Testis (tissue), 3 donors: Measurements from ENCODE around the gene SYPL1. TPM values are rescaled to one million over a fixed set of nuclear protein-coding genes. Genes with fewer than 3 reads are reported as not detected.

Experiments
- DNase-seq: peaks from one replicate; pipeline ENCODE4 v3.0.0-alpha.2; 2019
- H3K27ac ChIP-seq, 2 donors: fragments of 200-600 bp; sonication (generic); one replicate each; pipeline ENCODE4 v1.5.1; 2019
- H3K27me3 ChIP-seq: fragments of 200-600 bp; sonication (generic); one replicate; pipeline ENCODE4 v1.5.1; 2019
- H3K36me3 ChIP-seq: fragments of 200-600 bp; sonication (generic); one replicate; pipeline ENCODE4 v1.5.1; 2017; ENCODE audit warnings: low read depth; ENCODE audit errors: missing control alignments
- H3K4me1 ChIP-seq: fragments of 200-600 bp; sonication (generic); one replicate; pipeline ENCODE4 v1.5.1; 2019
- H3K4me3 ChIP-seq, 2 donors: fragments of 200-600 bp; sonication (generic); one replicate each; pipeline ENCODE4 v1.5.1; 2017 to 2019
- H3K9me3 ChIP-seq: fragments of 200-600 bp; sonication (generic); one replicate; pipeline ENCODE4 v1.5.1; 2017
- CTCF ChIP-seq, 3 experiments: fragments of 450-650 bp in 2 of 3; fragments of 200-600 bp in 1 of 3; sonication (generic) in 1 of 3; IDR thresholded peaks; one replicate each; pipeline ENCODE4 v1.5.1; 2016 to 2019; ENCODE audit warnings: antibody characterized with exemption in 3 of 3, mild to moderate bottlenecking in 2 of 3, moderate library complexity in 1 of 3
- POLR2A ChIP-seq: fragments of 450-650 bp; IDR thresholded peaks from one replicate; pipeline ENCODE4 v1.6.1; 2017; ENCODE audit warnings: antibody characterized with exemption, mild to moderate bottlenecking, moderate library complexity
- WGBS, 2 donors: methylation state at CpG; one replicate each; pipeline ENCODE4 v1.1.5; 2018; 5-methylcytosine and 5-hydroxymethylcytosine counted together
- intact Hi-C: fragments of 100-400 bp; cut with DNase I; formaldehyde crosslinking; loops from one replicate; pipeline ENCODE4 v1.15.1; 2023; ENCODE audit warnings: low total_unique reads
- polyA plus RNA-seq: library from polyadenylated mRNA; stranded (reverse); fragments of 350-450 nt; fragmentation: Illumina TruSeq; extraction: RNeasy Lipid Tissue Mini Kit (QIAGEN cat#74804); gene quantifications from one replicate; pipeline ENCODE4 v1.2.3, GENCODE V29; 2014; ENCODE audit warnings: low read depth, low replicate concordance; ENCODE audit not compliant: insufficient read depth
- total RNA-seq, 2 donors: library from RNA; depleted of rRNA; stranded (reverse); fragments of >200 nt; gene quantifications; one replicate each; pipeline ENCODE4 v1.2.3, GENCODE V29; 2016

SYPL1 gene
- total and polyA plus RNA-seq, 3 donors from 2014 or later, result 100.0 to 209 (median 116) TPM

DNA sequence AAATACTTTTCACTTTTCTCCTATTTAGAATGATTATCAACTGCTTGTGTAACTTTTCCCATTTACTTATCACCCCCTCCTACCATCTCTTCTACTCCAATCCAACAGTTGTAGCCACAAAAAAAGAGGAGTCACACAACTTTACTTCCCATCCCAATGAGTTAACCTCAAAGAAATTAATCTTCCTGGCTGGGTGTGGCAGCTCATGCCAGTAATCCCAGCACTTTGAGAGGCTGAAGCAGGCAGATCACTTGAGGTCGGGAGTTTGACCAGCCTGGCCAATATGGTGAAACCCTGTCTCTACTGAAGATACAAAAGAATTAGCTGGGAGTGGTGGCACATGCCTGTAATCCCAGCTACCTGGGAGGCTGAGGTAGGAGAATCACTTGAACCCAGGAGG, 19.9 kb downstream of the SYPL1 start:
- no peak for TF ChIP-seq POLR2A
- Histone ChIP-seq H3K4me3 (no peak overlapping the region), H3K27ac (no peak overlapping the region), H3K9me3 (no peaks in the 10 kb centered on the region), H3K4me1 (no peaks in the 10 kb centered on the region), H3K36me3 (no peaks in the 10 kb centered on the region), H3K27me3 (no peaks in the 10 kb centered on the region)
- WGBS, 2 donors, result 94 to 100% methylated on average over 1 of the region's 1 CpG
- no peak for DNase-seq
- intact Hi-C loops, result no loop called here

DNA sequence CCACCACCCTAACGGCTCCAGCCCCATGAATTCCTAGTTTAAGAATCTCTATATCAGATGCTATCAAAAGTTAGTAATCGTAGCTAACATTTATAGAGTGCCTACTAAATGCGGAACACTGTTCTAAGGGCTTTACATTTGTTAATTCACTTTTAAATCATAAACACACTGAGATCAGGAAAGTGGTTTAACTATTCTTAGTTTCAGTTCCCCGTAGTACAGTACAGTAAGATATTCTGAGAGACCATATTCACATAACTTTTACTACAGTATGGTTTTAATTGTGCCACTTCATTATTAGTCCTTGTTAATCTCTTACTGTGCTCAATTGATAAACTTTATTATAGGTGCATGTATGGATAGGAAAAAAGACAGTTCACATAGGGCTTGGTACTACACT, 22.5 kb downstream of the SYPL1 start:
- no peaks in the 10 kb centered on the region for H3K27me3 ChIP-seq
- intact Hi-C loops, result no loop called here
- H3K36me3 ChIP-seq, result no peaks in the 10 kb centered on the region
- no peaks in the 10 kb centered on the region for H3K4me1 ChIP-seq
- no peak for DNase-seq
- TF ChIP-seq POLR2A (no peak), CTCF (IDR thresholded peaks at IDR 0.05) (no peak)
- no peak overlapping the region for H3K27ac ChIP-seq
- 89 to 90% methylated on average over 4 of the region's 4 CpGs for WGBS, 2 donors
- H3K4me3 ChIP-seq, result no peak overlapping the region
- H3K9me3 ChIP-seq, result no peaks in the 10 kb centered on the region

DNA sequence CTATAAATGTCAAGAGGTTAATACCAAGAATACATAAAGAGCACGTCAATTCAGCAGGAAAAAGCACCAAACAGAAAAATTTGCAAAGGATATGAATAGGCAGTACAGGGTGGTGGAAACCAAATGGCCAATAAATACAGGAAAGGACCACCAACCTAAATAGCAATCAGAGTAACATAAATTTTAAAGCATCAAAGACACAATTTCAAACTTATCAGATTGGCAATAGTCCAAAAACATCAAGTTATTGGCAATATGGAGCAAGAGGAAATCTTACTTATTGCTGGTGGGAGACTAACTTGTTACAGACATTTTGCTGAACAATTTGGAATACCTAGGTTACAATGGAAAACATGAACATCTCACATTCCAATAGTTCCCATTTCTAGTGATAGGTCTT, 24.1 kb downstream of the SYPL1 start:
- WGBS, 2 donors, result 90 to 100% methylated on average over 1 of the region's 1 CpG
- H3K27ac ChIP-seq, result no peak overlapping the region
- H3K4me3 ChIP-seq, result no peak overlapping the region
- no peak for DNase-seq
- no peaks in the 10 kb centered on the region for H3K4me1 ChIP-seq
- H3K27me3 ChIP-seq, result no peaks in the 10 kb centered on the region
- H3K36me3 ChIP-seq, result no peaks in the 10 kb centered on the region
- no peak for TF ChIP-seq CTCF (IDR thresholded peaks at IDR 0.05)
- intact Hi-C loops, result no loop called here
- no peaks in the 10 kb centered on the region for H3K9me3 ChIP-seq

DNA sequence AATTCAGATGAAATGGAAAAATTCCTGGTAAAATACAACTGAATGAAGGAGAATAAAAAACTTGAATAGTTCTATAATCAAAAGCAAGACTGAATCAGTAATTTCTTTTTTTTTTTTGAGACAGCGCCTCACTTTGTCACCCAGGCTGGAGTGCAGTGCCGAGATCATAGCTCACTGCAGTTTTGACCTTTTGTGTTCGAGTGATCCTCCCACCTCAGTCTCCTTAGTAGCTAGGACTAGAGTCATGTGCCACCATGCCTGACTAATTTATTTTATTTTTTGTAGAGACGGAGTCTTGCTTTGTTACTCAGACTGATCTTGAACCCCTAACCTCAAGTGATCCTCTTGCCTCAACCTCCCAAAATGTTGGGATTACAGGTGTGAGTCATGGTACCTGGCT, 26.1 kb downstream of the SYPL1 start:
- no peak for TF ChIP-seq CTCF (IDR thresholded peaks at IDR 0.05)
- no peak for TF ChIP-seq POLR2A
- intact Hi-C loops, result no loop called here
- Histone ChIP-seq H3K4me1 (no peaks in the 10 kb centered on the region), H3K36me3 (no peaks in the 10 kb centered on the region), H3K27me3 (no peaks in the 10 kb centered on the region), H3K27ac (no peak overlapping the region), H3K4me3 (no peak overlapping the region), H3K9me3 (no peaks in the 10 kb centered on the region)
- WGBS, 2 donors, result 89 to 94% methylated on average over 4 of the region's 4 CpGs
- DNase-seq, result no peak

DNA sequence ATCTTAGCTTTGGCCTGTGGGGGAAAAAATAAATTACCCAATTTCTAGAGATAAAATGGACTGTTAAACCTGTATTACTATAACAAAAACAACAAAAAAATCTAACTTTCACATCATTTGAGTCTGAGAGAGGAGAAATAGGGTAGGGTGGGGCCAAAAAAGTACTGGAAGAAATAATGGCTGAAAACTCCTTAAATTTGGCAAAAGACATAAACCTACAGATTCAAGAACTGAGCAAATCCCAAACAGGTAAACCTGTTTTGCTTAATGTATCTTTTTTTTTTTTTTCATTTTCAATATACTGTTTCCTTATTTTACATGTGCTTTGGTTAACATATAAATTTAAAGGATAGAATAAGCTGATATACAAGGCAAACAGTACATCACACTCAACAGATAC, 27.1 kb downstream of the SYPL1 start:
- H3K27ac ChIP-seq, result no peak overlapping the region
- no peak overlapping the region for H3K4me3 ChIP-seq
- no peaks in the 10 kb centered on the region for H3K4me1 ChIP-seq
- intact Hi-C loops, result no loop called here
- H3K9me3 ChIP-seq, result no peaks in the 10 kb centered on the region
- no peak for TF ChIP-seq POLR2A
- TF ChIP-seq CTCF (IDR thresholded peaks at IDR 0.05), result no peak
- H3K36me3 ChIP-seq, result no peaks in the 10 kb centered on the region
- no peak for DNase-seq
- no peaks in the 10 kb centered on the region for H3K27me3 ChIP-seq
